Measurements from ENCODE around the gene ZNF480. TPM values are rescaled to one million over a fixed set of nuclear protein-coding genes. Genes with fewer than 3 reads are reported as not detected.

Gene ZNF480
- total and polyA plus RNA-seq, 11 donors: 9.8 to 20.2 (median 13.3) TPM

GRCh38 chr19:52369559-52370340, 72.8 kb downstream of the ZNF480 start, which contains the start of gene ZNF880:
Gene ZNF880, plus strand, starts transcription at chr19:52369923. Its CDS starts 43 bp downstream, at chr19:52369966.
- TF ChIP-seq, protein P1, sequence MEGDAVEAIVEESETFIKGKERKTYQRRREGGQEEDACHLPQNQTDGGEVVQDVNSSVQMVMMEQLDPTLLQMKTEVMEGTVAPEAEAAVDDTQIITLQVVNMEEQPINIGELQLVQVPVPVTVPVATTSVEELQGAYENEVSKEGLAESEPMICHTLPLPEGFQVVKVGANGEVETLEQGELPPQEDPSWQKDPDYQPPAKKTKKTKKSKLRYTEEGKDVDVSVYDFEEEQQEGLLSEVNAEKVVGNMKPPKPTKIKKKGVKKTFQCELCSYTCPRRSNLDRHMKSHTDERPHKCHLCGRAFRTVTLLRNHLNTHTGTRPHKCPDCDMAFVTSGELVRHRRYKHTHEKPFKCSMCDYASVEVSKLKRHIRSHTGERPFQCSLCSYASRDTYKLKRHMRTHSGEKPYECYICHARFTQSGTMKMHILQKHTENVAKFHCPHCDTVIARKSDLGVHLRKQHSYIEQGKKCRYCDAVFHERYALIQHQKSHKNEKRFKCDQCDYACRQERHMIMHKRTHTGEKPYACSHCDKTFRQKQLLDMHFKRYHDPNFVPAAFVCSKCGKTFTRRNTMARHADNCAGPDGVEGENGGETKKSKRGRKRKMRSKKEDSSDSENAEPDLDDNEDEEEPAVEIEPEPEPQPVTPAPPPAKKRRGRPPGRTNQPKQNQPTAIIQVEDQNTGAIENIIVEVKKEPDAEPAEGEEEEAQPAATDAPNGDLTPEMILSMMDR (IDR thresholded peaks at IDR 0.05): peak in 3 of 12 donors; percentile 13 to 33 (median 15)
- peak in 1 of 2 donors; percentile 40 for TF ChIP-seq POLR2A (IDR thresholded peaks at IDR 0.05)
- Histone ChIP-seq H3K27ac (peak within 1 kb of the TSS; percentile 80 to 97 (median 92)), H3K27me3 (no peaks in the 10 kb centered on the region), H3K4me3 (peak within 1 kb of the TSS; percentile 58 to 96 (median 80)), H3K4me1 (peaks cover 0 to 10% (median 7%) of the 10 kb centered on the region in 12 donors), H3K36me3 (peaks cover 10 to 47% (median 33%) of the 10 kb centered on the region in 9 donors), H3K9me3 (peaks cover 0 to 78% (median 37%) of the 10 kb centered on the region in 12 donors)
- WGBS, 4 donors: 1% methylated on average over 51 to 52 of the region's 52 CpGs
- intact Hi-C loops (cut with DNase I): loop anchor here in 1 of 10 donors (2.0 kb wide), 1 partner anchor 27 kb away; the partner anchor contains the start of gene ZNF528
- DNase-seq (peak; percentile 94 to 96 (median 95)), ATAC-seq (peak; percentile 99 to 100 (median 100))

DNA sequence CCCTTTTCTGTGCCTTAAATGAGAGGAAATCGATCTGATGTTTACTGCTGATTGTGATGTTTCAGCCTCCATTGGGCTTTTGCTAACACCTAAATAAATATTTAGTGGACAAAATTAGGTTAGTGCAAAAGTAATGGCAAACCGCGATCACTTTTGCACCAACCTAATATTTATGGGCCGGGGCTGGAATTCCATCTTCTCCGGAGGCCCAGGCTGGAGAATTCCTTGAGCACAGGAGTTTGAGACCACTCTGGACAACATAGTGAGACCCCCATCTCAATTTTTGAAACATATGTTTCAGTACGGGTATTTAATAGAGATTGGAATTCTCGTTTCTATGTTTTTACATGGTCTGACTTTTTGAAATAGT, 73.4 kb downstream of the ZNF480 start:
- H3K36me3 ChIP-seq: peaks cover 11 to 47% (median 37%) of the 10 kb centered on the region in 9 donors
- peak overlapping the region; percentile 58 to 96 (median 80) for H3K4me3 ChIP-seq
- intact Hi-C loops (cut with DNase I): loop anchor here in 1 of 10 donors (2.0 kb wide), 1 partner anchor 26 kb away; the partner anchor contains the start of gene ZNF528
- H3K9me3 ChIP-seq: peaks cover 0 to 78% (median 31%) of the 10 kb centered on the region in 12 donors
- DNase-seq: no peak
- peaks cover 0 to 10% (median 7%) of the 10 kb centered on the region in 12 donors for H3K4me1 ChIP-seq
- H3K27ac ChIP-seq: peak overlapping the region; percentile 80 to 97 (median 92)
- WGBS, 4 donors: 27 to 42% (median 36%) methylated on average over 7 of the region's 7 CpGs
- no peak for ATAC-seq
- no peaks in the 10 kb centered on the region for H3K27me3 ChIP-seq
- TF ChIP-seq POLR2A (IDR thresholded peaks at IDR 0.05): no peak
- TF ChIP-seq, protein P1 (IDR thresholded peaks at IDR 0.05): no peak

MicroRNAs encoded within 50 kb of the gene (microRNA counts, 767-probe panel; counts per million panel counts)
- 0 to 71.6 counts per million in 2 donors for microRNA hsa-miR-643

Small RNA genes within 50 kb of the gene (microRNA-seq; reads per million reads assigned to microRNA genes)
- gene MIR643: 1.7 to 3.1 (median 1.9) reads per million in 4 donors

Other genes with a start within 250 kb of the ZNF480 start
- 10 to 100 TPM in 1 of 9 donors, 1 to 10 TPM in 8; 3.4 to 10.9 (median 8.2) TPM for gene ZNF432, start 248.3 kb upstream of the ZNF480 start, total RNA-seq
- 1 to 10 TPM; 5.4 to 8.0 TPM for gene ZNF432, start 248.3 kb upstream of the ZNF480 start, polyA plus RNA-seq
- gene ZNF841, start 201.4 kb upstream of the ZNF480 start, total RNA-seq: 10 to 100 TPM in 3 of 9 donors, 1 to 10 TPM in 6; 6.8 to 12.9 (median 8.5) TPM
- gene ZNF841, start 201.4 kb upstream of the ZNF480 start, polyA plus RNA-seq: 1 to 10 TPM; 6.2 to 6.8 TPM
- 10 to 100 TPM in 1 of 9 donors, 1 to 10 TPM in 8; 1.8 to 10.0 (median 6.7) TPM for gene ZNF616, start 157.2 kb upstream of the ZNF480 start, total RNA-seq
- 1 to 10 TPM; 1.7 to 3.4 TPM for gene ZNF616, start 157.2 kb upstream of the ZNF480 start, polyA plus RNA-seq
- 10 to 100 TPM in 2 of 9 donors, 1 to 10 TPM in 7; 4.1 to 11.0 (median 7.3) TPM for gene ZNF836, start 125.5 kb upstream of the ZNF480 start, total RNA-seq
- 1 to 10 TPM; 3.0 to 4.7 TPM for gene ZNF836, start 125.5 kb upstream of the ZNF480 start, polyA plus RNA-seq
- 100 to 1,000 TPM; 345 to 447 (median 370) TPM for gene PPP2R1A, start 107.1 kb upstream of the ZNF480 start, total RNA-seq
- gene PPP2R1A, start 107.1 kb upstream of the ZNF480 start, polyA plus RNA-seq: 100 to 1,000 TPM; 258 to 294 TPM
- gene ZNF766, start 27.6 kb upstream of the ZNF480 start, total RNA-seq: 10 to 100 TPM in 5 of 9 donors, 1 to 10 TPM in 4; 4.8 to 16.6 (median 10.7) TPM
- gene ZNF766, start 27.6 kb upstream of the ZNF480 start, polyA plus RNA-seq: 1 to 10 TPM; 2.9 to 6.4 TPM
- 1 to 10 TPM; 2.5 to 8.2 (median 3.4) TPM for gene ZNF610, start 39.1 kb downstream of the ZNF480 start, total RNA-seq
- 1 to 10 TPM; 2.4 to 2.8 TPM for gene ZNF610, start 39.1 kb downstream of the ZNF480 start, polyA plus RNA-seq
- gene ZNF880, start 72.8 kb downstream of the ZNF480 start, total RNA-seq: 10 to 100 TPM; 11.4 to 30.6 (median 17.0) TPM
- 10 to 100 TPM; 16.4 to 19.5 TPM for gene ZNF880, start 72.8 kb downstream of the ZNF480 start, polyA plus RNA-seq
- gene ZNF528, start 100.7 kb downstream of the ZNF480 start, total RNA-seq: 10 to 100 TPM in 8 of 9 donors, 1 to 10 TPM in 1; 8.2 to 24.6 (median 18.4) TPM
- gene ZNF528, start 100.7 kb downstream of the ZNF480 start, polyA plus RNA-seq: 10 to 100 TPM; 10.7 to 14.6 TPM
- under 1 TPM in 8 of 9 donors, not detected in 1; 0.27 to 0.63 (median 0.45) TPM for gene ZNF534, start 132.0 kb downstream of the ZNF480 start, total RNA-seq
- under 1 TPM; 0.11 to 0.30 TPM for gene ZNF534, start 132.0 kb downstream of the ZNF480 start, polyA plus RNA-seq
- 1 to 10 TPM in 8 of 9 donors, under 1 TPM in 1; 0.64 to 4.7 (median 2.1) TPM for gene ZNF578, start 156.4 kb downstream of the ZNF480 start, total RNA-seq
- gene ZNF578, start 156.4 kb downstream of the ZNF480 start, polyA plus RNA-seq: 1 to 10 TPM; 1.3 to 1.9 TPM
- 10 to 100 TPM; 16.6 to 46.1 (median 28.9) TPM for gene ZNF808, start 230.5 kb downstream of the ZNF480 start, total RNA-seq
- 10 to 100 TPM in 1 of 2 donors, 1 to 10 TPM in 1; 8.3 to 11.7 TPM for gene ZNF808, start 230.5 kb downstream of the ZNF480 start, polyA plus RNA-seq